Spleen (tissue), 7 donors: ENCODE results near the gene CUL3.

Source experiments
- POLR2A ChIP-seq, 3 donors: fragments of 450-650 bp; IDR thresholded peaks; one replicate each; pipeline ENCODE4 v1.5.1; 2017; ENCODE audit warnings: antibody characterized with exemption in 3 of 3, mild to moderate bottlenecking in 1 of 3
- POLR2AphosphoS5 ChIP-seq, 3 donors: sonication (generic); formaldehyde crosslinking; IDR thresholded peaks; one replicate each; pipeline ENCODE4 v1.5.1; 2017; ENCODE audit warnings: antibody characterized with exemption in 3 of 3
- TF ChIP-seq, protein P1 (sequence below), 11 experiments: fragments of 200-600 bp in 7 of 11; fragments of 450-650 bp in 4 of 11; sonication (generic) in 4 of 11; IDR thresholded peaks in 8 of 11; conservative IDR thresholded peaks in 3 of 11; 1 replicate in 7 of 11; 2 replicates in 4 of 11; pipeline versions ENCODE4 v1.4.0 to v1.8.0; 2016 to 2021; ENCODE audit warnings: antibody characterized with exemption in 11 of 11, inconsistent platforms in 4 of 11, mild to moderate bottlenecking in 1 of 11
- donor health status: DM: no; HTN: no; CAD: no; lungs with moderate emphysema.
- donor health status: DM: no; HTN: no; CAD: no.
- donor health status: DM: no; HTN: no; CAD: no.

GRCh38 chr2:224532931-224533330, 52.2 kb downstream of the CUL3 start:
- TF ChIP-seq, protein P1, sequence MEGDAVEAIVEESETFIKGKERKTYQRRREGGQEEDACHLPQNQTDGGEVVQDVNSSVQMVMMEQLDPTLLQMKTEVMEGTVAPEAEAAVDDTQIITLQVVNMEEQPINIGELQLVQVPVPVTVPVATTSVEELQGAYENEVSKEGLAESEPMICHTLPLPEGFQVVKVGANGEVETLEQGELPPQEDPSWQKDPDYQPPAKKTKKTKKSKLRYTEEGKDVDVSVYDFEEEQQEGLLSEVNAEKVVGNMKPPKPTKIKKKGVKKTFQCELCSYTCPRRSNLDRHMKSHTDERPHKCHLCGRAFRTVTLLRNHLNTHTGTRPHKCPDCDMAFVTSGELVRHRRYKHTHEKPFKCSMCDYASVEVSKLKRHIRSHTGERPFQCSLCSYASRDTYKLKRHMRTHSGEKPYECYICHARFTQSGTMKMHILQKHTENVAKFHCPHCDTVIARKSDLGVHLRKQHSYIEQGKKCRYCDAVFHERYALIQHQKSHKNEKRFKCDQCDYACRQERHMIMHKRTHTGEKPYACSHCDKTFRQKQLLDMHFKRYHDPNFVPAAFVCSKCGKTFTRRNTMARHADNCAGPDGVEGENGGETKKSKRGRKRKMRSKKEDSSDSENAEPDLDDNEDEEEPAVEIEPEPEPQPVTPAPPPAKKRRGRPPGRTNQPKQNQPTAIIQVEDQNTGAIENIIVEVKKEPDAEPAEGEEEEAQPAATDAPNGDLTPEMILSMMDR (IDR thresholded peaks at IDR 0.05 in 8 of 11, conservative IDR thresholded peaks at IDR 0.05 in 3 of 11) = no peak
- no peak for TF ChIP-seq POLR2A (IDR thresholded peaks at IDR 0.05)
- no peak for TF ChIP-seq POLR2AphosphoS5 (IDR thresholded peaks at IDR 0.05)
